GM12872 (cell line): Measurements from ENCODE around the gene LTF.

Experiments used
- TF ChIP-seq, protein P1 (sequence below): IDR thresholded peaks from 3 replicates; pipeline ENCODE4 v1.5.1; 2011; ENCODE audit warnings: low read depth, mild to moderate bottlenecking, low read length, moderate library complexity; ENCODE audit not compliant: insufficient read depth

LTF gene

DNA sequence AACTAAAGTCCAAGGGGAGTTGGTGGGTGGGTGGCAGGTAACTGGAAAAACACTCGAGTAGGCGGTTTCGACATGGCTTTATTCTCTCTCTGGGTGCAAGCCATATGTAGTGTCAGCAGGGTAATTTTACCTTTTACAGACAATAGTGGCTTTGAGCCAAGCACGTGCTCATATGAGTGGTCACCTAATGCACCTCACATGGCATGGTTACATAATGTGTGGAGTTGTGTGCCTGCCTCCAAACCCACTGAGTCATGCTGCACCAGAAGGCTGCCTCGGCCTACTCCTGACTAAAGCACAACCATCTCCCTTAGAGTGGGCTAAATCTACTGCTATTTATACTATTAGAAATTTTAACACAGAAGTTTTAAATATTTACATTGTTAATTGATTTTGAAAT, 41.1 kb downstream of the LTF start:
- TF ChIP-seq, protein P1, sequence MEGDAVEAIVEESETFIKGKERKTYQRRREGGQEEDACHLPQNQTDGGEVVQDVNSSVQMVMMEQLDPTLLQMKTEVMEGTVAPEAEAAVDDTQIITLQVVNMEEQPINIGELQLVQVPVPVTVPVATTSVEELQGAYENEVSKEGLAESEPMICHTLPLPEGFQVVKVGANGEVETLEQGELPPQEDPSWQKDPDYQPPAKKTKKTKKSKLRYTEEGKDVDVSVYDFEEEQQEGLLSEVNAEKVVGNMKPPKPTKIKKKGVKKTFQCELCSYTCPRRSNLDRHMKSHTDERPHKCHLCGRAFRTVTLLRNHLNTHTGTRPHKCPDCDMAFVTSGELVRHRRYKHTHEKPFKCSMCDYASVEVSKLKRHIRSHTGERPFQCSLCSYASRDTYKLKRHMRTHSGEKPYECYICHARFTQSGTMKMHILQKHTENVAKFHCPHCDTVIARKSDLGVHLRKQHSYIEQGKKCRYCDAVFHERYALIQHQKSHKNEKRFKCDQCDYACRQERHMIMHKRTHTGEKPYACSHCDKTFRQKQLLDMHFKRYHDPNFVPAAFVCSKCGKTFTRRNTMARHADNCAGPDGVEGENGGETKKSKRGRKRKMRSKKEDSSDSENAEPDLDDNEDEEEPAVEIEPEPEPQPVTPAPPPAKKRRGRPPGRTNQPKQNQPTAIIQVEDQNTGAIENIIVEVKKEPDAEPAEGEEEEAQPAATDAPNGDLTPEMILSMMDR = no peak

DNA sequence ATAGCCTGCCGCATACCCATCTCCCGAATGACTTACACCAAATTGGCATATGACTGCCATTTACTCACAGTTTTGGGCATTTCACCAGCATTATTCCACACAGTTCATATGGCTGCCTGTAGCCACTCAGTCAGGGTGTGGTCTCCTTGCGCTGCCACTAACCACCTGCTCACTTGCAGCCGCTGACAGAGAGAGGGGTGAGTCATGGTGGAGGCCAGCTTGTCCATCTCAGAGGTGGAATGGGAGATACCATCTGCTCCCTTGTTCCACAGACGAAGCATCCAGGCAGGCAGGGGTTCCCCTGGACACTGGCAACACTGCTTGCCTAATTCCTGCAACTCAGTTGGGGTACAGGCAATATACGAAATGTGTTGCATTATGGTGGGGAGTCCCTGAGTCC, 42.1 kb downstream of the LTF start:
- TF ChIP-seq, protein P1 = no peak

DNA sequence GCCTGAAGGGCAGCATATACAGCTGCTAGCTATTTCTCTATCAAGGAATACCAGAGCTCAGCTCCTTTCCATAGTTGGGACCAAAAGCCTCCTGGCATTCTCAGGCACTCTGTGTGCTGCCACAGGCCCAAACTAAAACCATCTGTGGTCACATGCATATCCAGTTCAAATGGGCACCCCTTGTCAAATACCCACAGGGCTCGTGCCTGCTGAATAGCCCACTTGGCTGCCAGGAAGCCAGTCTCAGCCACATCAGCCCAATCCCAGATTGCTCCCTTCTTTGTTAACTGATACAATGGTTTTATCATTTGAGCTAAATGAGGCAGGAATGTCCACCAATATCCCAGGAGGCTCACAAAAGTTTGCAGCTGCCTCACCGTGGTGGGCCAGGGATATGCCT, 43.8 kb downstream of the LTF start:
- TF ChIP-seq, protein P1 = no peak

DNA sequence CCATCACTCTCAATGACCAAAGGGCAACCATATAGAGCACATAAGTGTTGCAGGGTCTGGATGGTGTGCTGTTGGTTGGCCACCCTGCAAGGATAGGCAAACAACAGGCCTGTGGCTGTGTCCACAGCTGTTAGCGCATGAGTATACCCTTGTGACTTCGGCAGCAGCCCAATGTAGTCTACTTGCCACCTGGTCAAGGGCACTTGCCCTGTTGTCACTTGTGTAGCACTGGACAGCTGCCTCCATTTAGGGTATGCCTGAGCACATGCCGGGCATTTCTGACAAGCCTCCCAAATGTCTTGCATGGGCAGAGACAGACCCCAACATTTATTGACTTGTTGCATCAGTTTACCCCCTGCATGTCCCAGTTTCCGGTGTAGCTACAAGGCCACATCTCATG, 44.9 kb downstream of the LTF start:
- TF ChIP-seq, protein P1 = no peak

DNA sequence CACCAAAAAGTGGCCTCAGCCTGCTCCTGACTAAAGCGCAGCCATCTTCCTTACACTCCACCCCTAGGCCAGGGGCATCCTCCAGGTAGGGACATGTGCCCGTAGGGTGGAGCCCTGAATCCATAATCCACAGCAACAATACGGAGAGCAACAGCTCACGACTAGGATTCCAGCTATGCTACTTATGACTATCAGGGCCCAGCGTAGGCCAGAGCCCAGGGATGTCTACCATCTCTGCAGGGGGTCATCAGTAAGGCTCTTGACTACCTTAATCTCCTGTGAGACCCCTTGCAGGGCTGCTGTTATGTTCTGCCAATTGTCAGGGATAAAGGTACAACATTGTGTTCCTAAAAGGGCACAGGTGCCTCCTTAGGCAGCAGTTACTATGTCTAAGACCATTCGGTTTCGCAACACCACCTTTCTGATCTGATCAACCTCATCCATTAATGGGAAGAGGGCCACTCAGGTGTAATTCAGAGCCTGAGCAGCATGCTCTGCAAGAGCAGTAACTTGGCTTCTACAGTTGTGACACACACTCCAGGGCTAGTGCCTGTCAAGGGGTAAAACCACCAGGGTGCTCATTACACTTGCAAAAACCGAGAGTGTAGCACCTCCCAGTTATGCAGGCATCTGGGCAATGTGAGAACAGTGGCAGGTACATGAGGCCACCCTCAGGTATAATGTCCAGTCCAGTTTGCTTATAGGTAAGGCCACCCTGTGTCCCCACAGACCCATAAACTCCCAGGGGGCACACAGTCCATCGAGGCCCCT, 46.7 kb downstream of the LTF start:
- TF ChIP-seq, protein P1 = no peak

DNA sequence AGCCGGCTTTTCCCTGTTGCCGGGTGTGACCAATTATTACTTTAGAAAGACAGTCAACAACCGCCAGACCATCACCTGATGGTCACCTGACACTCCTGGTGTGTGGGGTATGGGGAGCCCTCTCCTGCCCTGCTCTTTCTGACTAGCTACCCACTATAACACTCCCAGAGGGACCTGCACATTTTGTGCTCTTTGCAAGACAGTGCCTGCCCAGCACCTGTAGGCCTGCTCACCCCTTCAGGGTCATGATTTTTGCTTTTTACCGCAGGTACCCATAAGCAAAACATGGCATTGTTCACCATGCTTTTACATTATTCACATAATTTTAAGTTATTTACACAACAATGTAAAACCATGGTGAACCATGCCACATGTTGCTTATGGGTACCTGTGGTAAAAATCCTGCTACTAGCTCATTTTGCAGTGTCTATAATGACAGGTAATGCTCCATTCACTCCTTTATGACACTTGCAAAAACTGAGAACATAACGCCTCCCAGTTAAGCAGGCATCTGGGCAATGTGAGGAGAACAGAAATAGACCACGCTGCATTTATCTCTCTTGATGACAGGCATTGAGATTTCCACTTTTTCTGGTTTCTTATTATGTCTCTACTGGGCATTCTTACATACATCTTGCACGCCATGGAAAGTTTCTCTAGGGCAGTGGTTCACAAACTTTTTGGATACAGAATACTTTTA, 47.7 kb downstream of the LTF start:
- TF ChIP-seq, protein P1 = no peak

DNA sequence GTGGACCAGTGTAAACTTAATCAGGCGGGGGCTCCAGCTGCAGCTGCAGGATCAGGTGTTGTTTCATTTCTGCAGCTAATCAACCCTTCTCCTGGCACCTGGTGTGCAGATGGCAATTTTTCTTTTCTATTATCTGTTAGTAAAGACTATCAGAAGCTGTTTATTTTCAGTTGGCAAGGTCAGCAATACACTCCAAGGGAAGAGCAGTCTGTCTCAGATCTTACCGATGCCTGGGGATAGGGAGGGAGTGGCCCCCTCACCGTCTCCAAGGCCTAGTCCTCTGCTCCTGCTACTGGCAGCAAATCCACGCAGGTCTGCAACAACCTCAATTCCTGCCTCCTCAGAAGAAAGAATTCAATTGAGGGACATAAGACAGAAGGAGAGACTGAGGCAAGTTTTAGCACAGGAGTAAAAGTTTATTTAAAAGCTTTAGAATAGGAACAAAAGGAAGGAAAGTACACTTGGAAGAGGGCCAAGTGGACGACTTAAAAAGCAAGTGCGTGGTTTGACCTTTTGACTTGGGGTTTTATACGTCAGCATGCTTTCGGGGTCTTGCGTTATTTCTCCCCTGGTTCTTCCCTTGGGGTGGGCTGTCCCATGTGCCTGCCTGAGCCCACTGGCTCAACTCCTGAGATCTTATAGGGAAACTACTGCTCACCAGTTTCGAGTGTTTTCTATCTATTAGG, 48.4 kb downstream of the LTF start:
- TF ChIP-seq, protein P1 = no peak
